Smooth muscle cell (in vitro differentiated cells): ENCODE data around the gene MGLL. TPM values are rescaled to one million over a fixed set of nuclear protein-coding genes. Genes with fewer than 3 reads are reported as not detected.

Experiments
- DNase-seq: peaks from one replicate; lab custom pipeline; 2025; ENCODE audit not compliant: unreplicated experiment; lab: John Stamatoyannopoulos, UW
- H2AFZ ChIP-seq: fragments of 200-600 bp; sonication (generic); 2 replicates; pipeline ENCODE4 v1.6.0; 2016; ENCODE audit warnings: antibody characterized with exemption, low read depth, mild to moderate bottlenecking
- H3F3A ChIP-seq: fragments of 200-600 bp; sonication (generic); 2 replicates; pipeline ENCODE4 v1.6.0; 2017; ENCODE audit warnings: antibody characterized with exemption, low read depth
- H3K27ac ChIP-seq: fragments of 200-600 bp; sonication (generic); 2 replicates; pipeline ENCODE4 v1.5.1; 2016; ENCODE audit warnings: low read depth, mild to moderate bottlenecking
- H3K27me3 ChIP-seq: fragments of 200-600 bp; sonication (generic); 2 replicates; pipeline ENCODE4 v1.6.1; 2016; ENCODE audit warnings: low read depth, mild to moderate bottlenecking
- H3K36me3 ChIP-seq: fragments of 200-600 bp; sonication (generic); 2 replicates; pipeline ENCODE4 v1.5.1; 2016; ENCODE audit warnings: low read depth
- H3K4me1 ChIP-seq: fragments of 200-600 bp; sonication (generic); 2 replicates; pipeline ENCODE4 v1.5.1; 2016; ENCODE audit warnings: low read depth
- H3K4me2 ChIP-seq: fragments of 200-600 bp; sonication (generic); 2 replicates; pipeline ENCODE4 v1.6.0; 2016; ENCODE audit warnings: mild to moderate bottlenecking
- H3K4me3 ChIP-seq: fragments of 200-600 bp; sonication (generic); 2 replicates; pipeline ENCODE4 v1.5.1; 2016; ENCODE audit warnings: mild to moderate bottlenecking
- H3K79me2 ChIP-seq: fragments of 200-600 bp; sonication (generic); 2 replicates; pipeline ENCODE4 v1.6.0; 2016; ENCODE audit warnings: low read depth, mild to moderate bottlenecking
- H3K9ac ChIP-seq: fragments of 200-600 bp; sonication (generic); 2 replicates; pipeline ENCODE4 v1.6.0; 2016; ENCODE audit warnings: low read depth
- H3K9me3 ChIP-seq: fragments of 200-600 bp; sonication (generic); replicated peaks from 2 replicates; pipeline ENCODE4 v1.5.1; 2016; ENCODE audit warnings: low read depth
- H4K20me1 ChIP-seq: fragments of 200-600 bp; sonication (generic); 2 replicates; pipeline ENCODE4 v1.6.0; 2016; ENCODE audit warnings: low read depth
- WGBS: methylation state at CpG from one replicate; pipeline ENCODE4 v1.1.7; 2016; ENCODE audit warnings: low lambda C conversion rate; 5-methylcytosine and 5-hydroxymethylcytosine counted together
- polyA plus RNA-seq: library from polyadenylated mRNA; unstranded; fragments of >200 nt; fragmentation: Nextera tagmentation; extraction: Ambion mirVana; gene quantifications from 2 replicates; pipeline ENCODE4 v1.2.1, GENCODE V29; 2016
- total RNA-seq: library from RNA; depleted of rRNA; stranded (reverse); fragments of >200 nt; gene quantifications from 2 replicates; pipeline ENCODE4 v1.2.3, GENCODE V29; 2014
- TF ChIP-seq, protein P1 (sequence below): fragments of 200-600 bp; sonication (generic); IDR thresholded peaks from 2 replicates; pipeline ENCODE4 v1.5.1; 2017; ENCODE audit warnings: borderline replicate concordance, mild to moderate bottlenecking, antibody characterized with exemption; ENCODE audit not compliant: insufficient read depth, poor library complexity, severe bottlenecking

The MGLL gene
- total and polyA plus RNA-seq, 2 experiments from 2014 or later: 13.6 to 22.5 TPM

GRCh38 chr3:127754411-127755304, 67.7 kb downstream of the MGLL start:
- Histone ChIP-seq H3K27ac (no peak overlapping the region), H3F3A (no peaks in the 10 kb centered on the region), H2AFZ (no peak overlapping the region), H4K20me1 (no peaks in the 10 kb centered on the region), H3K9ac (no peak overlapping the region), H3K4me3 (no peak overlapping the region), H3K27me3 (no peaks in the 10 kb centered on the region), H3K4me2 (no peak overlapping the region), H3K9me3 (no peaks in the 10 kb centered on the region), H3K4me1 (no peaks in the 10 kb centered on the region), H3K36me3 (no peaks in the 10 kb centered on the region), H3K79me2 (no peaks in the 10 kb centered on the region)
- TF ChIP-seq, protein P1, sequence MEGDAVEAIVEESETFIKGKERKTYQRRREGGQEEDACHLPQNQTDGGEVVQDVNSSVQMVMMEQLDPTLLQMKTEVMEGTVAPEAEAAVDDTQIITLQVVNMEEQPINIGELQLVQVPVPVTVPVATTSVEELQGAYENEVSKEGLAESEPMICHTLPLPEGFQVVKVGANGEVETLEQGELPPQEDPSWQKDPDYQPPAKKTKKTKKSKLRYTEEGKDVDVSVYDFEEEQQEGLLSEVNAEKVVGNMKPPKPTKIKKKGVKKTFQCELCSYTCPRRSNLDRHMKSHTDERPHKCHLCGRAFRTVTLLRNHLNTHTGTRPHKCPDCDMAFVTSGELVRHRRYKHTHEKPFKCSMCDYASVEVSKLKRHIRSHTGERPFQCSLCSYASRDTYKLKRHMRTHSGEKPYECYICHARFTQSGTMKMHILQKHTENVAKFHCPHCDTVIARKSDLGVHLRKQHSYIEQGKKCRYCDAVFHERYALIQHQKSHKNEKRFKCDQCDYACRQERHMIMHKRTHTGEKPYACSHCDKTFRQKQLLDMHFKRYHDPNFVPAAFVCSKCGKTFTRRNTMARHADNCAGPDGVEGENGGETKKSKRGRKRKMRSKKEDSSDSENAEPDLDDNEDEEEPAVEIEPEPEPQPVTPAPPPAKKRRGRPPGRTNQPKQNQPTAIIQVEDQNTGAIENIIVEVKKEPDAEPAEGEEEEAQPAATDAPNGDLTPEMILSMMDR: no peak
- 88% methylated on average over 34 of the region's 34 CpGs for WGBS
- DNase-seq: no peak

GRCh38 chr3:127753898-127754410, 68.4 kb downstream of the MGLL start:
- no peak for DNase-seq
- H3K4me2 ChIP-seq: no peak overlapping the region
- H3K4me3 ChIP-seq: no peak overlapping the region
- H3K9me3 ChIP-seq: no peaks in the 10 kb centered on the region
- H3K4me1 ChIP-seq: no peaks in the 10 kb centered on the region
- H2AFZ ChIP-seq: no peak overlapping the region
- H3K79me2 ChIP-seq: no peaks in the 10 kb centered on the region
- no peaks in the 10 kb centered on the region for H3K27me3 ChIP-seq
- no peak overlapping the region for H3K9ac ChIP-seq
- H3F3A ChIP-seq: no peaks in the 10 kb centered on the region
- no peaks in the 10 kb centered on the region for H3K36me3 ChIP-seq
- TF ChIP-seq, protein P1: no peak
- no peak overlapping the region for H3K27ac ChIP-seq
- 97% methylated on average over 8 of the region's 8 CpGs for WGBS
- H4K20me1 ChIP-seq: no peaks in the 10 kb centered on the region

GRCh38 chr3:127753338-127753737, 69.0 kb downstream of the MGLL start:
- Histone ChIP-seq H4K20me1 (no peaks in the 10 kb centered on the region), H3K9me3 (no peaks in the 10 kb centered on the region), H2AFZ (no peak overlapping the region), H3K27ac (no peak overlapping the region), H3K4me3 (no peak overlapping the region), H3F3A (no peaks in the 10 kb centered on the region), H3K36me3 (no peaks in the 10 kb centered on the region), H3K27me3 (no peaks in the 10 kb centered on the region), H3K4me1 (no peaks in the 10 kb centered on the region), H3K79me2 (no peaks in the 10 kb centered on the region), H3K9ac (no peak overlapping the region), H3K4me2 (no peak overlapping the region)
- WGBS: 93% methylated on average over 7 of the region's 7 CpGs
- no peak for DNase-seq
- TF ChIP-seq, protein P1: no peak
